A549 treated with CORT108297 at 1 μM for 4 hours (cell line): ENCODE measurements around the gene KIAA1755. TPM values are rescaled to one million over a fixed set of nuclear protein-coding genes. Genes with fewer than 3 reads are reported as not detected.

Source experiments
- total RNA-seq: library from RNA; stranded (reverse); fragments of 200-300 nt; extraction: Qiagen RNA extraction; gene quantifications from 5 replicates; pipeline ENCODE4 v1.2.3, GENCODE V29; 2022

KIAA1755 gene
- 0.06 to 0.19 TPM (median 0.13 TPM) in 5 replicates for total RNA-seq

GRCh38 chr20:38260378-38261053 lies at the start of gene KIAA1755:
TSS of gene KIAA1755 (minus strand) at chr20:38260735. CDS start at chr20:38260500, 235 bp downstream.

GRCh38 chr20:38303908-38304379 lies 43.4 kb upstream of the KIAA1755 start, which contains the start of gene BPI:
TSS of gene BPI (plus strand) at chr20:38304156. CDS start at chr20:38304224, 68 bp downstream.

GRCh38 chr20:38165089-38165965 lies 95.2 kb downstream of the KIAA1755 start, which contains the start of gene TGM2:
TSS of gene TGM2 (minus strand) at chr20:38165270. CDS start at chr20:38165198, 72 bp downstream.

Other genes with a start within 250 kb of the KIAA1755 start
- gene TTI1, start 227.3 kb downstream of the KIAA1755 start, total RNA-seq: 21.1 to 22.4 TPM (median 21.9 TPM) in 5 replicates
- gene RPRD1B, start 227.0 kb downstream of the KIAA1755 start, total RNA-seq: 23.3 to 26.4 TPM (median 24.8 TPM) in 5 replicates
- gene TGM2, start 95.5 kb downstream of the KIAA1755 start, total RNA-seq: 302 to 496 TPM (median 426 TPM) in 5 replicates
- not detected in 5 replicates for gene BPI, start 43.4 kb upstream of the KIAA1755 start, total RNA-seq
- gene LBP, start 85.7 kb upstream of the KIAA1755 start, total RNA-seq: 0.97 to 1.8 TPM (median 1.2 TPM) in 5 replicates
- 171 to 205 TPM (median 198 TPM) in 5 replicates for gene SNHG17, start 174.6 kb upstream of the KIAA1755 start, total RNA-seq
- 11.9 to 17.4 TPM (median 16.5 TPM) in 5 replicates for gene RALGAPB, start 212.1 kb upstream of the KIAA1755 start, total RNA-seq